H7 (cell line): ENCODE data around the gene RALB. TPM values are rescaled to one million over a fixed set of nuclear protein-coding genes. Genes with fewer than 3 reads are reported as not detected.
A peak's percentile ranks its signal among the peaks of the same experiment; 100 is the strongest.

ENCODE experiments used
- DNase-seq: peaks from one replicate; pipeline ENCODE4 v3.0.0; 2012
- H3K27me3 ChIP-seq: 2 replicates; pipeline ENCODE4 v1.6.0; 2011; ENCODE audit warnings: mild to moderate bottlenecking, low read length; ENCODE audit not compliant: control insufficient read depth, insufficient read depth
- H3K36me3 ChIP-seq: replicated peaks from 2 replicates; pipeline ENCODE4 v1.5.1; 2011; ENCODE audit warnings: low read length; ENCODE audit not compliant: control insufficient read depth, insufficient read depth
- H3K4me3 ChIP-seq: 2 replicates; pipeline ENCODE4 v1.5.1; 2011; ENCODE audit warnings: low read depth, mild to moderate bottlenecking, control low read depth, low read length, moderate library complexity; ENCODE audit not compliant: insufficient read depth
- total RNA-seq: library from RNA; depleted of rRNA; stranded (reverse); fragments of >200 nt; shearing (Covaris generic); gene quantifications from 2 replicates; pipeline ENCODE4 v1.2.3, GENCODE V29; 2014; rRNA removed

Gene RALB, protein sequence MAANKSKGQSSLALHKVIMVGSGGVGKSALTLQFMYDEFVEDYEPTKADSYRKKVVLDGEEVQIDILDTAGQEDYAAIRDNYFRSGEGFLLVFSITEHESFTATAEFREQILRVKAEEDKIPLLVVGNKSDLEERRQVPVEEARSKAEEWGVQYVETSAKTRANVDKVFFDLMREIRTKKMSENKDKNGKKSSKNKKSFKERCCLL
- 11.1 and 13.5 TPM in 2 replicates for total RNA-seq

DNA sequence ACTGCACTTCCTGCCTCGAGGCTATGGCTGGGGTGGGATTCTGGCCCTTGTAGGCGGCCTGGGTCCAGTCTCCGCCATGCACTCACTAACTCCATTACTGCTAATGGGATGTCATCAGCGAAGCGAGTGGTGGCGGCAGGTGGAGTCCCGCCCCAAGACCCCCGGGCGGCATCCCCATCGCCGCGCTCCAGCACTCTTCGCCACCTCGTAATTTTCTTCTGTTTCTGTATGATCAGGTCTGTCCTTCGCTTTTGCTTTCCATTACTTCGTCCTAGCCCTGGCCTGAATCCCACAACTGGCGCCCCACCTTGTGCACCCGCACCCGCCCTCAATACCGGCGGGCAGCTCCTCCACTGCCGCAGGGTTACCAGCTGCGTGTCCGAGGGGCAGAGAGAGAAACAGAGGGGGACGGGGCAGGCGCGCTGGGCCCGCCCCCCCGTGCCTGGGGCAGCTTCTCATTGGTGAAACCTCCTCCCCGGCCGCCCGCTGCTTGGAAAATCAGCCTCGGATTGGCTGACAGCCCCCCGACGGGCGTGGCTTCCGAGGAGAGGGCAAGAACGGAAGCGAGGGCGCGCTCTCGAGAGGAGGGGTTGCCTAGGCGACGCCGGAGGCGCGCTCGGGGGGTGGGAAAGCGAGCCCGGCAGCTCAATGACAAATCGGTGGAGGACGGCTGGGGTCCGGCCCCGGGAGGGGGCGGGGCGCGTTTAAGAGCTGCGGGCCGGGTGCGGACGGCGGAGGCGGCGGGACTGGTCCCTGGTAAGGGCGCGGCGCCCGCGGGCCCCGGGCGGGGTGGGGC lies at the start of gene RALB:
Gene RALB, plus strand, starts transcription at position 628 of the 796 bp plus-strand sequence. CDS start 25,813 bp downstream, outside the sequence.
- Histone ChIP-seq H3K36me3 (no peaks in the 10 kb centered on the region), H3K27me3 (peaks cover 33% of the 10 kb centered on the region)
- peak; percentile 99 for DNase-seq

DNA sequence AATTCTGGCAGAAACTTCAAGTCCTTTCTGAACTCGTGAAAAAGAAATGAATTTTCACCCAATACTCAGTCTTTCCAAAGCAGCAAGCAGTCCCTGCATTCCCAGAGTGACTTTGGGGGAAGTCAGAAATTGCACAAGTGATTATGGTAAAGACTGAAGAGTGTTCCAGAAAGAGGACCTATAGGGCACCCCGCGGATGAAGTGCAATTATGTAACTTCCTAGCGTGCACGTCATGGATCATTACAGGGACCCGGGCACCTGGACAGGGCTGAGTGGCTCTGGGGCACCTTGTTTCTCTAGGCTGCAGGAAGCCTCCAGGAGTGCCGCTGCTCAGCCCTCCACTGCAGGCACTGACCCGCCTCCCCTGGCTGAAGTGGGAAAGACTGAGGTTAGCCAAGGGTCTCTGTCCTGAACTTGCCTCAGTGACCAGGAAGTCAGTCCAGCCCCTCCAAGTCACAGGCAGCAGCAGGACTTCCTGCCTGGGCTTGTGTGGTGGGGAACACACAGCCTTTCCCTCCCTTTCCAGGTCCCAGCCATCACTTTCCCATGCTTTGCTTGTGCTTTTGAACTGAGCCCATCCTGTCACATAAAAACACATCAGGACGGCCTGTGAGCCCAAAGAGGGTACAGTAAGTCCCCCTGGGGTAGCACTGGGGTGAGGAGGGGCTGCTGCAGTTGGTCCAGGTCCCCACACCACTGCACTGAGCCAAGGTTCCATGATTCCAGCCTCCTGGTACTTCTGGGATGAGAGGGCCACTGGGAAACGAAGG lies 49.2 kb upstream of the RALB start:
- no peak overlapping the region for H3K4me3 ChIP-seq

More for the DNA sequence above, at the start of gene RALB:
- H3K4me3 ChIP-seq = peak within 1 kb of the TSS; percentile 76

DNA sequence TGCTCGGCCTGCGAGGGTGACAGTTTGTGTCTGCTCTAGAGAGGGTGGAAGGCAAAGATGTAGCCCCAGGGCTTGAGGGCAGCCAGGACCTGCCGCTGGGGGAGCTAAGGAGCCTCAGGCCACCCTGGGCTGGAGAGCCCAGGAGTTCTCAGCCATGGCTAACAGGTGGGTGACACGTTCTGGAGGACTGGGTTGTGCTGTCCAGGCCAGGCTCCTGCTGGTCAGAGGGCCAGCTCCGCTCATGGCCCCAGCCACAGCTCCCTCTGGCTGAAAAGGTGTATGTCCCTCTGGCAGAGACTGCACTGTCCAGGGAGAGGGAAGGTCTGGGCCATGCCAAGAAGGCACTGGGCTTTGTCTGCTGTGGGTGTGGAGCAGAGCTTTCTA lies 48.6 kb upstream of the RALB start:
- H3K4me3 ChIP-seq = no peak overlapping the region
- H3K27me3 ChIP-seq = no peaks in the 10 kb centered on the region
- no peak for DNase-seq
- H3K36me3 ChIP-seq = no peaks in the 10 kb centered on the region

More for the DNA sequence above, 49.2 kb upstream of the RALB start:
- Histone ChIP-seq H3K27me3 (no peaks in the 10 kb centered on the region), H3K36me3 (no peaks in the 10 kb centered on the region)
- DNase-seq = no peak

DNA sequence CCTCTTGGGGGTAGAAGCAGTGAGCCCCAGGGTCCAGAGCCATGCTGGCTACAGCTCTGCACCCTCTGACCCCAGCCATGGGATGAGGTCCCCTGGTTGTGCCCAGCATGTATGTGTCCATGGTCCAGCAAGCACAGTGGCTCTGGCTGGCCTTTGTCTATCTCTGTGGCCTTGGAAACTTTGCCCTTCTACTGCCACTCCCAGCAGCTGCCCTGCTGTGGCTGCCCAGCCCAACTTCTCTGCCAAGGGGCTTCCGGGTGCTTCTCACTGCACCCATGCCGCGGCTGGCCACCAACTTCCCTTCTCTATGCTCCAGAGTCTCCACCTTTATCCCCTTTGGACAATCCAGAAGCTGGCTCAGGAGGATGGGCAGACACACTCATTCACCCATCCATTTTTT lies 48.2 kb upstream of the RALB start:
- DNase-seq = no peak
- no peaks in the 10 kb centered on the region for H3K36me3 ChIP-seq
- no peaks in the 10 kb centered on the region for H3K27me3 ChIP-seq
- H3K4me3 ChIP-seq = no peak overlapping the region

DNA sequence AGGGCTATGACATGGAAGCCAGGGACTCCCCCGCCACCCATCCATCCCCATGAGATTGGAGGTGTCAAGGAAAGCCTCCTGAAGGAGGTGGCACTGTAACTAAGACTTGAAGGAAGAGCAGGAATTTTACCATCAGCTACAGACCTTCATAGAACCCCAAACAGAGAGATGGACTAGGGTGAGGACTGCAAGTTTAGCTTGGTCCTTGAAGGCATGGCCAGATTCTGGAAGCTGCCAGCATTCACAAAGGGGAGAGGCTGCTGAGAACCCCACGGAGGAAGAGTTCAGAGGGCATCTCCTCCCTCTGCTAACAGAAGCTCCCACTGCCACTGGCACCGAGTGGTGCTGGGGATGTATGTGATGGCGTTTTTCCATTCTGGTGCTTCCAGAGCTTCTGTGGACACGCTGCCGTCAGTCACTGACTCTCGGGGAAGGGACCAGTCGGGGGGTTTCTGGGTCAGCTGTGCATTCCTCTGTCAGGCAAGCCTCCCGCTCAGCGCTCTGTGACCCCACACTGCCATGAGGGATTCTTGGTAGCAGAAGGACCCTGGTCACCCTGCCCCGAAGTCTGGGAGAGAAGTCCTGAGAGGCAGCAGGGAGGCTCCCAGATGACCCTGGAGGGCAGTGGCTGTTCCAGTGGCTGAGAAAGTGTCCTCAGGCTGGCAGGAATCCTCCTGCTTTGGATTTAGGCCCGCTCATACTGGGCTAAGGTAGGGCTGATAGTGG lies 47.5 kb upstream of the RALB start:
- Histone ChIP-seq H3K27me3 (no peaks in the 10 kb centered on the region), H3K4me3 (no peak overlapping the region), H3K36me3 (no peaks in the 10 kb centered on the region)
- no peak for DNase-seq

DNA sequence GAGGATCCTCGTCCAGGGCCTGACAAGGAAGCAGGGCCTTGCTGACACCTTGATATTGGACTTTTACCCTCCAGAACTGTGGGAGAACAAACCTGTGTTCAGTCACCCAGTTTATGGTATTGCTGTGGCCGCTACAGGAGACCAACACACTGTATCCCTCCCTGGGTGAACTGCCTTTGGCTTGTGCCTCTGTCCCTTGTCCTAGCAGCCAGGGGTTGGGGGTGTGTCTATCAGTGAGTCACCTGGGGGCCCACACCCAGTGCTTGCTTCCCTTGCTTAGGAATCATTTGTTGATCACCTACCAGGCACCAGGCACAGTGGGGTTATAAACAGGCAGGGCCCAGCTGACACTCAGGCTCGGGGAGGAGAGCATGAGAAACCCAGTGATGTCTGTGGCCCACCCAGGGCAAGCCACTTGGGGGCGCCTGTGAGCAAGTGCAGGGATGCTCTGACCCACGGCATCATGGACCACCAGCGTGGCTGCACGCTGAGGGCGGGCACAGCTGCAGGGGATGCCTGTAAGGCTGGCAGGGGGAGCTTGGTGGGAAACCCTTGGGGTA lies 46.5 kb upstream of the RALB start:
- peak; percentile 89 for DNase-seq
- no peak overlapping the region for H3K4me3 ChIP-seq
- H3K36me3 ChIP-seq = no peaks in the 10 kb centered on the region
- H3K27me3 ChIP-seq = no peaks in the 10 kb centered on the region

DNA sequence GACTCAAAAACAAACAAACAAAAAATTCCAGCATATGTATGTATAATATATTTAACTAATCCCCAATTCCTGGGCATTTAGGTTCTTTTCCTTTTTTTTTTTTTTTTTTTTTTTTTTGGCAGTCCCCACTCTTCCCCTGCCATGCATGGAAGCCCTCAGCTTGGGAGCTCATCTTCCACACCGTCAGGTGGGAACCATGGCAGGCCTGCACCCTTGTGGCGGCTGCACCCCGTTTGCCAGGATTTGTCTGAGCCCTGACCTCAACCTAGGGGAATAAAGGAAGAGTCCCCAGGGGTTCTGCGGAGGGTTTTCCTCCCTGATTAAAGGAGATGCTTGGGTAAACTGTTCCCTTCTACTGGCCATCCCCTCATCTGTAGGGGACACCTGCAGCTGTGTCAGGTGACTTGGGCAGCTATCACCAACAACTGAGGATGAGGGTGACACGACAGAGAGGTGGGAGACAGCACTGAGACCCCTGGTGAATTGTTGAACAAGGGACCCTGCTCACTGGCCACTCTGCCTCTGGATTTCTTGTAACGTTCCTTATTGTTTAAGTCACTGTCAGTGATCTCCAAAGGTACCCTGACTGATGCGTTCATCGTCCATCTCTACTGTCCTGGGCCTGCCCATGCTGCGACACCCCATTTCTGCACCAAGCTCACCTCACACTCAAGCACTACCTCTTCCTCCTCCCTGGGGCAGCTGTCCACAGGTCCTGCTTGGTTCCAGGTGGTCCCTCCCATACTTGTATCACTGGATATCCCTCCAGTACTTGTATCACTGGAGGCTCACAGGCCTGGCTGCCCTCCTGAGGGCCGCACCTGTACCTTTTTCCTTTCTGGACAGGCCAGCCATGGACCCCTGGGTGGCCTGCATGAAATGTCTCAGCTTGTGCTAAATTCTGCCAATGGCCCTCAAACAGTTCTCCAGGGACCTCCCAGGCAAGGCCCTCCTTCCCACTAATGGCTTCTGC lies 44.0 kb upstream of the RALB start:
- no peaks in the 10 kb centered on the region for H3K27me3 ChIP-seq
- no peaks in the 10 kb centered on the region for H3K36me3 ChIP-seq
- DNase-seq = peak; percentile 27
- no peak overlapping the region for H3K4me3 ChIP-seq

DNA sequence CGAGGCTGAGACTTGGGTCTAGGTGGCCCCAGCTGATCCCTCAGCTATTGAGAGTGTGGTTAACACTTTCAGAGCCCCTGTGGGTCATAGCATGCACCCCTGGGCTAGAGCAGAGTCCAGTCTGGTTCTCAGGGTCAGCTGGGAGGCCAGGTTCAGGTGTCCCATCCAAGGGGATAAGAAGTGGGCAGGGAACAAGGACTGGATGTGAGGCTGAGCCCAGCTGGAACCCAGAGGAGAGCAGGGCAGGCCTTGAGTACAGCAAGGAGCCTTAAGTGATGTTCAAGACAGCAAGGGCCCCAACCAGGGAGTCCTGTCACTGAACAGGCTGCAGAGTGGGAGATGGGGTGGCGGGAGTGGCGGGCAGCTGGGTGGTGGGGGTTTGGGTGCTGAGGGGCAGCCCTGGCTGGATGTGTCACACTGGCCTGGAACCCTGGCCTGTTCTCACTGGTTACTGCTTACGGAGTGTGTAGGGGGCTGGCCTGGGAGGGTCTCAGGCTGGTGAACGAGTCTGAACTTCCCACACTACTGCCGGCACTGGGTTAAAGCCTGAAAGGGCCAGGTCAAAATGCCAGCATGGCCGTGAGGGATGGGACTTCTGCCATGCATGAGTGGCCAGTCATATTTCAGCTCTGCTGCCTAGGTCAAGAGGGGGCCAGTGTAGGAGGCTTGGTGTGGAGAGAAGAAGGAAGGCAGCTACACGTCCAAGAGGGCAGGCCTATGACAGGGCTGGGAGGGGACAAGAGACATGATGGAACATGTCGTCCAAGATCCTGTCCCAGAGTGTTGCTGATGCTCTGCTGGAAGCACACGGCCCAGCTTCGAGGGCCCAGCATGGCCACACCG lies 43.0 kb upstream of the RALB start:
- Histone ChIP-seq H3K27me3 (no peaks in the 10 kb centered on the region), H3K36me3 (no peaks in the 10 kb centered on the region), H3K4me3 (no peak overlapping the region)
- no peak for DNase-seq

DNA sequence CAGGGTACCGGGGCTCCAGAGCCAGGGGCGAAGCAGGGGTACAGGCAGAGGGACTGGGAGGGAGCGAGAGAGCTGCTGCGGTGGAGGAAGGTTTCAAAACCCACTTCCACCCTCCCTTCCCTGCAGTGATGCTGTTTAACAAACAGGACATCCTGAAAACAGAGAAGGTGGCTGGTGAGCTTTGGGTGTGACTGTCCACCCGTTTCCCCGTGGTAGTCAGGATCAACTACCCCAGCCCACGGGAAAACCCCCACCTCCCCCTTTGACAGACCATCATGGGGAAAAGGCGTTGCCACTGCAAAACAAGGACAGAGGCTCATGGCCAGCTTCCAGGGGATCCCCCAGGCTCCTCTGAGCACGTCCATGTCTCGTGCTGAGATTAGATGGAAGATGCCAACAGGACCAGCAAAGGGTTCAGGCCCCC lies 42.4 kb upstream of the RALB start:
- Histone ChIP-seq H3K4me3 (no peak overlapping the region), H3K36me3 (no peaks in the 10 kb centered on the region), H3K27me3 (no peaks in the 10 kb centered on the region)
- DNase-seq = peak; percentile 18

DNA sequence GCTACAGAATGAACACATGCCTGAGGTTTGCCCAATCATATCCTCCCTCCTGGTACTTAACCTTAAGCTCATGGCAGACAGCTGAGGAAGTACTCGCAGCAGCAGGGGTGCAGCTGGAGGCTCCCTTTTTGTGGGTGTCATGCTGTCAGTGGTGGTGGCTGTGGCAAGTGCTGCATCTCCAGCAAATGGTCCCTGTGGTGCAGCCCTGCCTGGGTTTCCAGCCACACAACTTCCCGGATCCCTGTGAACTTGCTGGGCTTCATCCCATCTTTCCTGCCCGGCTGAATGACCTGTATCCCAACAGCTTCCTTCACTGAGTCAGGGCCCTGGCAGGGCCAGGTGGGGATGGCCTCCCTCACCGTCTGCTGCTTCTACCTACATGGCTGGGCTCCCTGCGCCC lies 34.5 kb upstream of the RALB start:
- Histone ChIP-seq H3K36me3 (no peaks in the 10 kb centered on the region), H3K4me3 (no peak overlapping the region), H3K27me3 (peaks cover 8% of the 10 kb centered on the region)
- peak; percentile 21 for DNase-seq

DNA sequence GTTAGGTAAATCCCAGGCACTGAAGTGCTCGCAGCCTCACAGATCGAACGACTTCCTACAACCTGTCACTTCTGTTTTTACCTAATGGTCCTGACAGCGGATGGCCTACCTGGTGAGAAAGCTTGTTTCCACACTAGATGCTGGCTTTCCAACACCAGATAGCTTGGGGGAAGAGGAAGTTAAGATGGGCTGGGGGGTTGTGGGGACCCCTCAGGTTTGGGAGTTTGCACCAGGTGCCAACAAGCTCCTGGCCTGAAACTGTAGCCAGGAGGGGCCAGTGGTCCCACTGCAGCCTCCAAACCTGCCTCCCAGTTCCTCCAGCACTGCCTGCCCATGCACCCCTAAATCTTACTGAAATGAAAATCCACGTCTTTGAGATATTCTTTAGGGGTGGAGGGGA lies 33.4 kb upstream of the RALB start:
- H3K27me3 ChIP-seq = peaks cover 17% of the 10 kb centered on the region
- no peak overlapping the region for H3K4me3 ChIP-seq
- H3K36me3 ChIP-seq = no peaks in the 10 kb centered on the region
- peak; percentile 6 for DNase-seq

DNA sequence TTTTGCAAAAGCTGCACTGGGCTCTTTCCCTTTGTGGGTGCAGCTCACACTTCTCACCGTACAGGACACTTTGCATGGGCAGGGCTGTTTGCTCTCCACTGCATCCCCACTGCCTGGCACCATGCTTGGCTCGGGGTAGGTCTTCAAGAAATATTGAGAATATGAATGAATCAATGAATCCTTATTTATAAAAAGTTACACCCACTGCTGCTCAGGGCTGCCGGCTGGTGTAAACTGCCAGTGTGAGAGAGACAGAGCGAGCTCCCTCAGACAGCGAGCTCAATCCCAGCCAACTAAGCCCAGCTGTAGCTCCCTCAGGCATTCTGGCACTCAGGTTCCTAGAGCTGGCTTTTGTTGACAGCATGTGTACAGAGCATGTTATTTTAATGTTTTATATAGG lies 32.9 kb upstream of the RALB start:
- no peaks in the 10 kb centered on the region for H3K36me3 ChIP-seq
- no peak overlapping the region for H3K4me3 ChIP-seq
- DNase-seq = peak; percentile 7
- H3K27me3 ChIP-seq = peaks cover 19% of the 10 kb centered on the region
